A549 (cell line): ENCODE data around the gene NTNG1. TPM values are rescaled to one million over a fixed set of nuclear protein-coding genes. Genes with fewer than 3 reads are reported as not detected.

Experiments
- ATAC-seq, 2 experiments: fragments of 200-7000 bp in 1 of 2; fragments of >200 bp in 1 of 2; cut with Nextera tagmentation in 1 of 2; cut with Tn5 transposase in 1 of 2; 3 replicates each; pipeline versions ENCODE4 v1.8.0 to v1.9.1; 2018 to 2020; ENCODE audit warnings: mild to moderate bottlenecking in 1 of 2, moderate library complexity in 1 of 2
- CTCF ChIA-PET: fragments of 300-600 bp; sonication (Branson Sonifier 250); formaldehyde crosslinking; extraction: SDS; loops from one replicate; lab custom pipeline; 2021; ENCODE audit warnings: antibody characterized with exemption, inconsistent platforms; lab: Yijun Ruan, JAX
- POLR2A ChIA-PET: fragments of 350-600 bp; formaldehyde crosslinking; extraction: SDS; loops from one replicate; lab custom pipeline; 2021; ENCODE audit warnings: antibody characterized with exemption, inconsistent platforms; lab: Yijun Ruan, JAX
- DNase-seq, 2 experiments: peaks; one replicate each; pipeline versions ENCODE4 v3.0.0 to v3.0.0-alpha.2; 2011 to 2016; ENCODE audit warnings: low read depth in 1 of 2, low spot score in 1 of 2
- FAIRE-seq: peaks from 2 replicates; lab custom pipeline; 2011; peaks lifted over from hg19 to GRCh38; lab: Jason Lieb, UNC
- H3K27ac ChIP-seq, 2 experiments: fragments of >200 bp; sonication (Bioruptor Twin); formaldehyde crosslinking; 3 replicates each; pipeline ENCODE4 v1.5.1; 2016 to 2017
- H3K4me1 ChIP-seq: fragments of >200 bp; sonication (Bioruptor Twin); formaldehyde crosslinking; 3 replicates; pipeline ENCODE4 v1.6.1; 2016
- H3K4me2 ChIP-seq: fragments of >200 bp; sonication (Bioruptor Twin); formaldehyde crosslinking; 3 replicates; pipeline ENCODE4 v1.6.1; 2016
- H3K4me3 ChIP-seq: fragments of >200 bp; sonication (Bioruptor Twin); formaldehyde crosslinking; 3 replicates; pipeline ENCODE4 v1.5.1; 2016
- H3K9me3 ChIP-seq: fragments of >200 bp; sonication (Bioruptor Twin); formaldehyde crosslinking; 3 replicates; pipeline ENCODE4 v1.6.1; 2016
- BHLHE40 ChIP-seq: IDR thresholded peaks from 2 replicates; pipeline ENCODE4 v1.6.1; 2012; ENCODE audit warnings: low read depth, low read length, inconsistent platforms
- CBX8 ChIP-seq: fragments of 200-600 bp; sonication (generic); IDR thresholded peaks from 2 replicates; pipeline ENCODE4 v1.6.1; 2016
- CHD2 ChIP-seq: fragments of 150-350 bp; IDR thresholded peaks from 2 replicates; pipeline ENCODE4 v1.6.1; 2014; ENCODE audit warnings: low read length; ENCODE audit not compliant: partially characterized antibody
- CHD4 ChIP-seq: fragments of 200-600 bp; sonication (generic); IDR thresholded peaks from 2 replicates; pipeline ENCODE4 v1.6.1; 2016; ENCODE audit warnings: antibody characterized with exemption, mild to moderate bottlenecking, borderline replicate concordance
- EHF ChIP-seq: fragments of 250-450 bp; sonication (Bioruptor Pico); IDR thresholded peaks from 2 replicates; pipeline ENCODE4 v1.5.0; 2020; ENCODE audit warnings: mild to moderate bottlenecking
- EHMT2 ChIP-seq: fragments of 200-600 bp; sonication (generic); IDR thresholded peaks from 2 replicates; pipeline ENCODE4 v1.6.1; 2016; ENCODE audit warnings: antibody characterized with exemption, low read depth, mild to moderate bottlenecking, moderate library complexity
- EP300 ChIP-seq, 2 experiments: fragments of >200 bp; sonication (Bioruptor Twin); formaldehyde crosslinking; IDR thresholded peaks; 2 replicates in 1 of 2; 3 replicates in 1 of 2; pipeline ENCODE4 v1.6.1; 2016 to 2017
- ESRRA ChIP-seq: fragments of 150-350 bp; IDR thresholded peaks from 2 replicates; pipeline ENCODE4 v1.6.1; 2014; ENCODE audit warnings: mild to moderate bottlenecking, low read length, borderline replicate concordance
- FOSB ChIP-seq: fragments of 250-450 bp; sonication (Bioruptor Pico); IDR thresholded peaks from 2 replicates; pipeline ENCODE4 v1.5.0; 2020; ENCODE audit warnings: mild to moderate bottlenecking, moderate library complexity
- FOSL2 ChIP-seq, 2 experiments: fragments of 450-650 bp in 1 of 2; fragments of >200 bp in 1 of 2; sonication (Bioruptor Twin) in 1 of 2; formaldehyde crosslinking; IDR thresholded peaks; 2 replicates each; pipeline versions ENCODE4 v1.5.0 to v1.6.1; 2016 to 2020; ENCODE audit warnings: mild to moderate bottlenecking in 1 of 2, moderate library complexity in 1 of 2
- FOXS1 ChIP-seq: fragments of 250-450 bp; sonication (Bioruptor Pico); IDR thresholded peaks from 2 replicates; pipeline ENCODE4 v1.5.0; 2020; ENCODE audit warnings: mild to moderate bottlenecking, moderate library complexity
- HDAC2 ChIP-seq: fragments of 200-600 bp; sonication (generic); IDR thresholded peaks from 2 replicates; pipeline ENCODE4 v1.6.1; 2016
- HES2 ChIP-seq: fragments of >200 bp; sonication (Bioruptor Twin); formaldehyde crosslinking; IDR thresholded peaks from 2 replicates; pipeline ENCODE4 v1.6.1; 2016
- JUNB ChIP-seq: fragments of >200 bp; sonication (Bioruptor Twin); formaldehyde crosslinking; IDR thresholded peaks from 2 replicates; pipeline ENCODE4 v1.6.1; 2016
- KDM1A ChIP-seq: fragments of 200-600 bp; sonication (generic); IDR thresholded peaks from 2 replicates; pipeline ENCODE4 v1.6.1; 2016; ENCODE audit warnings: low read depth, mild to moderate bottlenecking
- KDM5A ChIP-seq: fragments of 200-600 bp; sonication (generic); IDR thresholded peaks from 2 replicates; pipeline ENCODE4 v1.6.1; 2016; ENCODE audit warnings: antibody characterized with exemption, mild to moderate bottlenecking
- MAFK ChIP-seq: fragments of 450-650 bp; IDR thresholded peaks from 2 replicates; pipeline ENCODE4 v1.6.1; 2014; ENCODE audit not compliant: partially characterized antibody
- MAZ ChIP-seq: fragments of 150-350 bp; IDR thresholded peaks from 2 replicates; pipeline ENCODE4 v1.6.1; 2014; ENCODE audit warnings: antibody characterized with exemption, low read depth, low read length, borderline replicate concordance
- NPAS2 ChIP-seq: fragments of 250-450 bp; sonication (Bioruptor Pico); IDR thresholded peaks from 2 replicates; pipeline ENCODE4 v1.8.0; 2022; ENCODE audit warnings: mild to moderate bottlenecking, moderate library complexity, borderline replicate concordance
- PHF8 ChIP-seq: fragments of 200-600 bp; sonication (generic); IDR thresholded peaks from 2 replicates; pipeline ENCODE4 v1.6.1; 2016; ENCODE audit warnings: low read depth, mild to moderate bottlenecking, antibody characterized with exemption, moderate library complexity, borderline replicate concordance
- POLR2A ChIP-seq: IDR thresholded peaks from 2 replicates; pipeline ENCODE4 v1.6.1; 2012; ENCODE audit warnings: mild to moderate bottlenecking, low read length
- RARB ChIP-seq: fragments of 250-450 bp; sonication (Bioruptor Pico); IDR thresholded peaks from 2 replicates; pipeline ENCODE4 v1.8.0; 2021; ENCODE audit warnings: mild to moderate bottlenecking, moderate library complexity
- RCOR1 ChIP-seq: fragments of 150-350 bp; IDR thresholded peaks from 2 replicates; pipeline ENCODE4 v1.6.1; 2014; ENCODE audit warnings: antibody characterized with exemption, low read length, low read depth
- REST ChIP-seq: fragments of 200-600 bp; sonication (generic); IDR thresholded peaks from 2 replicates; pipeline ENCODE4 v1.6.1; 2016; ENCODE audit warnings: antibody characterized with exemption, mild to moderate bottlenecking, moderate library complexity
- SMC3 ChIP-seq: fragments of >200 bp; sonication (Bioruptor Twin); formaldehyde crosslinking; IDR thresholded peaks from 3 replicates; pipeline ENCODE4 v1.6.1; 2018; ENCODE audit warnings: inconsistent platforms
- SREBF2 ChIP-seq: fragments of 450-650 bp; IDR thresholded peaks from 2 replicates; pipeline ENCODE4 v1.6.1; 2014; ENCODE audit warnings: mild to moderate bottlenecking, moderate library complexity
- TP53 ChIP-seq: fragments of 250-450 bp; sonication (Bioruptor Pico); IDR thresholded peaks from 2 replicates; pipeline ENCODE4 v1.5.0; 2021; ENCODE audit warnings: mild to moderate bottlenecking, moderate library complexity
- USF2 ChIP-seq: fragments of 450-650 bp; IDR thresholded peaks from 2 replicates; pipeline ENCODE4 v1.6.1; 2014; ENCODE audit warnings: antibody characterized with exemption
- ZC3H11A ChIP-seq: fragments of 450-650 bp; IDR thresholded peaks from 2 replicates; pipeline ENCODE4 v1.6.1; 2014; ENCODE audit warnings: antibody characterized with exemption, mild to moderate bottlenecking
- ZNF302 ChIP-seq: fragments of 250-450 bp; sonication (Bioruptor Pico); IDR thresholded peaks from 2 replicates; pipeline ENCODE4 v1.9.0; 2021; ENCODE audit warnings: inconsistent platforms, mild to moderate bottlenecking, moderate library complexity
- ZSCAN20 ChIP-seq: fragments of 250-450 bp; sonication (Bioruptor Pico); IDR thresholded peaks from 2 replicates; pipeline ENCODE4 v1.8.0; 2022; ENCODE audit warnings: mild to moderate bottlenecking, moderate library complexity
- WGBS: methylation state at CpG from one replicate; pipeline ENCODE4 v1.1.6; 2017; ENCODE audit errors: missing lambda C conversion rate; 5-methylcytosine and 5-hydroxymethylcytosine counted together
- polyA plus RNA-seq, 4 experiments: library from polyadenylated mRNA; depleted of rRNA in 3 of 4; stranded (reverse); fragments of >200 nt; fragmentation: RNase III in 1 of 4; extraction: RNeasy Plus Mini Kit Qiagen cat#74134 plus additional on column Dnase treatment in 1 of 4; gene quantifications; 2 replicates in 3 of 4; 3 replicates in 1 of 4; pipeline ENCODE4 v1.2.3, GENCODE V29; 2011 to 2017

The NTNG1 gene
- polyA plus RNA-seq, 2 of the 4 experiments (the other 2 are of a cell fraction) = not detected

- H3K27ac ChIP-seq = no peak overlapping the region
- TF ChIP-seq FOXS1 (no peak), MAFK (no peak), POLR2A (no peak), EHMT2 (no peak), KDM1A (no peak), ZNF302 (CRISPR knock-in tag) (no peak), JUNB (no peak), SREBF2 (no peak), KDM5A (no peak), SMC3 (no peak), ESRRA (no peak), HDAC2 (no peak), ZC3H11A (no peak), EP300 (IDR thresholded peaks at IDR 0.05) (no peak), FOSL2 (IDR thresholded peaks at IDR 0.05) (no peak), FOSL2 (CRISPR knock-in tag; IDR thresholded peaks at IDR 0.05) (no peak), BHLHE40 (no peak), EHF (CRISPR knock-in tag) (no peak)
- TF ChIP-seq, all 56 proteins: peak for 0
- 0% methylated on average over 1 of the region's 1 CpG for WGBS
- no peak for ATAC-seq
- no peak for FAIRE-seq
- Histone ChIP-seq H3K9me3 (no peaks in the 10 kb centered on the region), H3K4me1 (no peaks in the 10 kb centered on the region), H3K4me2 (no peak overlapping the region), H3K4me3 (no peak overlapping the region)
- CTCF ChIA-PET = no interaction called here
- POLR2A ChIA-PET = no interaction called here
- no peak for DNase-seq
Observed at GRCh38 chr1:107298526-107298925, 157.7 kb downstream of the NTNG1 start.

GRCh38 chr1:107299521-107299920 is 158.7 kb downstream of the NTNG1 start:
- CTCF ChIA-PET = no interaction called here
- POLR2A ChIA-PET = no interaction called here

More at GRCh38 chr1:107299521-107299920, 158.7 kb downstream of the NTNG1 start:
- Histone ChIP-seq H3K4me2 (no peak overlapping the region), H3K27ac (no peak overlapping the region), H3K4me1 (no peaks in the 10 kb centered on the region), H3K4me3 (no peak overlapping the region), H3K9me3 (no peaks in the 10 kb centered on the region)
- TF ChIP-seq CBX8 = no peak
- TF ChIP-seq REST = no peak
- no peak for TF ChIP-seq RCOR1
- no peak for TF ChIP-seq MAZ
- no peak for TF ChIP-seq USF2
- no peak for TF ChIP-seq POLR2A
- TF ChIP-seq KDM5A = no peak
- no peak for TF ChIP-seq HES2
- TF ChIP-seq TP53 (CRISPR knock-in tag) = no peak
- TF ChIP-seq PHF8 = no peak
- no peak for TF ChIP-seq RARB (CRISPR knock-in tag)
- no peak for TF ChIP-seq SREBF2
- no peak for TF ChIP-seq FOSB
- TF ChIP-seq FOSL2 (IDR thresholded peaks at IDR 0.05) = no peak
- no peak for TF ChIP-seq FOSL2 (CRISPR knock-in tag; IDR thresholded peaks at IDR 0.05)
- TF ChIP-seq CHD4 = no peak
- no peak for TF ChIP-seq JUNB
- no peak for TF ChIP-seq CHD2
- no peak for TF ChIP-seq NPAS2 (CRISPR knock-in tag)
- no peak for TF ChIP-seq ZSCAN20
- ATAC-seq (no peak), FAIRE-seq (no peak), DNase-seq (no peak)
- WGBS = 31% methylated on average over 3 of the region's 3 CpGs
